Calu3 (cell line): ENCODE results near the gene GAA. TPM values are rescaled to one million over a fixed set of nuclear protein-coding genes. Genes with fewer than 3 reads are reported as not detected.

Experiments
- BruUV-seq: library from RNA; stranded (reverse); fragments of 400-500 nt; replicated peaks from 2 replicates; lab custom pipeline; 2021; lab: Mats Ljungman, UMichigan
- CTCF ChIA-PET: fragments of 300-600 bp; sonication (Branson Sonifier 250); formaldehyde crosslinking; loops from one replicate; lab custom pipeline; 2022; ENCODE audit warnings: antibody characterized with exemption; lab: Charles Lee
- DNase-seq: peaks from one replicate; pipeline ENCODE4 v3.0.0; 2022
- H3K27ac Mint-ChIP-seq: one replicate; pipeline ENCODE4 v1.8.0; 2022; ENCODE audit warnings: mixed read lengths; ENCODE audit not compliant: unreplicated experiment
- H3K27me3 Mint-ChIP-seq: one replicate; pipeline ENCODE4 v1.8.0; 2022; ENCODE audit warnings: mixed read lengths; ENCODE audit not compliant: unreplicated experiment
- H3K36me3 Mint-ChIP-seq: one replicate; pipeline ENCODE4 v1.8.0; 2022; ENCODE audit warnings: mild to moderate bottlenecking, moderate library complexity, mixed read lengths; ENCODE audit not compliant: insufficient read depth, unreplicated experiment
- H3K4me1 Mint-ChIP-seq: one replicate; pipeline ENCODE4 v1.8.0; 2022; ENCODE audit warnings: mild to moderate bottlenecking, low read depth, mixed read lengths; ENCODE audit not compliant: unreplicated experiment
- H3K4me3 Mint-ChIP-seq: one replicate; pipeline ENCODE4 v1.8.0; 2022; ENCODE audit warnings: mild to moderate bottlenecking, low read depth, moderate library complexity, mixed read lengths; ENCODE audit not compliant: unreplicated experiment
- H3K9me3 Mint-ChIP-seq: one replicate; pipeline ENCODE4 v1.8.0; 2022; ENCODE audit warnings: low read depth, mixed read lengths; ENCODE audit not compliant: unreplicated experiment
- intact Hi-C: fragments of 100-400 bp; cut with micrococcal nuclease; formaldehyde crosslinking; loops from one replicate; pipeline ENCODE4 v1.10.0; 2022; ENCODE audit not compliant: unreplicated experiment
- total RNA-seq: library from RNA; stranded (reverse); gene quantifications from 2 replicates; pipeline ENCODE4 v1.2.3, GENCODE V29; 2022
- TF ChIP-seq, protein P1 (sequence below): fragments of 200-600 bp; IDR thresholded peaks from one replicate; pipeline ENCODE4 v1.8.0; 2022; ENCODE audit warnings: antibody characterized with exemption; ENCODE audit not compliant: unreplicated experiment

The GAA gene
- total RNA-seq, 1 experiment from 2014 or later, result 73.1 TPM

DNA sequence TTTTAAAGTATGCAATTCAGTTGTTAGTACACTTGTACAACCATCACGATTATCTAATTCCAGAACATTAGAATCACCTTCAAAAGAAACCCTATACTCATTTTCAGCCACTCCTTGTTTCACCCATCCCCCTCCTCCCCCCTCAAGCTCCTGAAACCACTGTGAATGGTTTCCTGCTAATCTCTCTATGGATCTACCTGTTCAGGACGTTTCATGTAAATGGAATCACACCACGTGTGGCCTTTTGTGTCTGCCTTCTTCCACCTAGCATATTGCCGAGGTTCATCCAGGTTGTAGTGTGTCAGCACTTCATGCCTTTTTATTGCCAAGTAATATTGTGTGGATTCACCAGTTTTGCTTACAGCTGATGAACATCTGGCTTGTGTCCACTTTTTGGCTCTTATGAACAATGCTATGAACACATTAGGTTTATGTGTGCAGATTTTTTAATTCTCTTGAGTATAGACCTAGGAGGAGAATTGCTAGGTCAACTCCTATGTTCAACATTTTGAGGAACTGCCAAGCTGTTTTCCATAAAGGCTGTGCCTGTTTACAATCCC lies 27.7 kb downstream of the GAA start:
- intact Hi-C loops, result no loop called here
- TF ChIP-seq, protein P1, sequence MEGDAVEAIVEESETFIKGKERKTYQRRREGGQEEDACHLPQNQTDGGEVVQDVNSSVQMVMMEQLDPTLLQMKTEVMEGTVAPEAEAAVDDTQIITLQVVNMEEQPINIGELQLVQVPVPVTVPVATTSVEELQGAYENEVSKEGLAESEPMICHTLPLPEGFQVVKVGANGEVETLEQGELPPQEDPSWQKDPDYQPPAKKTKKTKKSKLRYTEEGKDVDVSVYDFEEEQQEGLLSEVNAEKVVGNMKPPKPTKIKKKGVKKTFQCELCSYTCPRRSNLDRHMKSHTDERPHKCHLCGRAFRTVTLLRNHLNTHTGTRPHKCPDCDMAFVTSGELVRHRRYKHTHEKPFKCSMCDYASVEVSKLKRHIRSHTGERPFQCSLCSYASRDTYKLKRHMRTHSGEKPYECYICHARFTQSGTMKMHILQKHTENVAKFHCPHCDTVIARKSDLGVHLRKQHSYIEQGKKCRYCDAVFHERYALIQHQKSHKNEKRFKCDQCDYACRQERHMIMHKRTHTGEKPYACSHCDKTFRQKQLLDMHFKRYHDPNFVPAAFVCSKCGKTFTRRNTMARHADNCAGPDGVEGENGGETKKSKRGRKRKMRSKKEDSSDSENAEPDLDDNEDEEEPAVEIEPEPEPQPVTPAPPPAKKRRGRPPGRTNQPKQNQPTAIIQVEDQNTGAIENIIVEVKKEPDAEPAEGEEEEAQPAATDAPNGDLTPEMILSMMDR, result no peak
- H3K4me3 Mint-ChIP-seq, result no peak overlapping the region
- H3K36me3 Mint-ChIP-seq, result peaks cover 20% of the 10 kb centered on the region
- DNase-seq, result no peak
- peaks cover 8% of the 10 kb centered on the region for H3K4me1 Mint-ChIP-seq
- no peak overlapping the region for H3K27ac Mint-ChIP-seq
- BruUV-seq, result no TSS peak
- H3K9me3 Mint-ChIP-seq, result no peaks in the 10 kb centered on the region
- peaks cover 27% of the 10 kb centered on the region for H3K27me3 Mint-ChIP-seq
- CTCF ChIA-PET, result no interaction called here

- no peak overlapping the region for H3K4me3 Mint-ChIP-seq
- H3K9me3 Mint-ChIP-seq, result no peaks in the 10 kb centered on the region
- H3K27me3 Mint-ChIP-seq, result peaks cover 26% of the 10 kb centered on the region
- BruUV-seq, result no TSS peak
- TF ChIP-seq, protein P1, result no peak
- H3K4me1 Mint-ChIP-seq, result peaks cover 8% of the 10 kb centered on the region
- intact Hi-C loops, result no loop called here
- no peak overlapping the region for H3K27ac Mint-ChIP-seq
- H3K36me3 Mint-ChIP-seq, result peaks cover 35% of the 10 kb centered on the region
- CTCF ChIA-PET, result no interaction called here
- DNase-seq, result no peak
These were observed 29.6 kb downstream of the GAA start for GRCh38 chr17:80130992-80131391.

DNA sequence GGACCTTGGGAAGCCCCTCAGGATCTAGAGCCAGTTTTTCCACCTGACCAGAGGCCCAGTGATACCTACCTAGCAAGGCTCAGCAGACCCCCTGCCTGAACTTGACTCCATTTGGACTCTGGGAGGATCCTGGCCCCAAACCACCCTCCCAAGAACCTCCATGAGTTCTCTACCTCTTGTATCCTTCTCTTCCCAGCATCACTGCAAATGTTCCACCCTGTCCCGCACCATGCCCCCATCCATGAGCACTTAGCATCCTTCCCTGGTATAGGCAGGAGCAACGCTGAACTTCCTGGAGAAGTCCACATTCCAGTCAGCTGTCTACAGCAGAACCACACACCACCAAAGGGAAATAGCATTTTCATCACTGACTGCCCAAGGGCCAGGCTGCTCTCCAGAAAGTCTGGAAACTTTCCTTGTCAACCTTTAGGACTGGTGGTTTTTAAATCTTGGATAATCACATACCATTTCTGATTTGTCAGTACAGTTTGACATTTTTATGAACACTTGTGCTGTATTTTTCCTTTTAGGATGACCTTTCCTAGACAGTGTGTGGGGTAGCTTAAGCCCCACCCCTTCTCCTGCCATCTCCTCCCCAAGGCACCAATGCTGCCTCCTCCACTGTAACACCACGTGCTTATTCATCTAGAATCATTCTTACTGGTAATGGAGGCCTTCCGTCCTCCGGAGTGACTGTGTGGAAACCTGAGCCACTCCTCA lies 31.7 kb downstream of the GAA start:
- Mint-ChIP-seq H3K9me3 (no peaks in the 10 kb centered on the region), H3K36me3 (peaks cover 48% of the 10 kb centered on the region), H3K27me3 (peaks cover 11% of the 10 kb centered on the region), H3K27ac (peak overlapping the region; percentile 12), H3K4me3 (no peak overlapping the region), H3K4me1 (peaks cover 8% of the 10 kb centered on the region)
- BruUV-seq, result no TSS peak
- CTCF ChIA-PET, result no interaction called here
- intact Hi-C loops, result no loop called here
- TF ChIP-seq, protein P1, result no peak
- no peak for DNase-seq

DNA sequence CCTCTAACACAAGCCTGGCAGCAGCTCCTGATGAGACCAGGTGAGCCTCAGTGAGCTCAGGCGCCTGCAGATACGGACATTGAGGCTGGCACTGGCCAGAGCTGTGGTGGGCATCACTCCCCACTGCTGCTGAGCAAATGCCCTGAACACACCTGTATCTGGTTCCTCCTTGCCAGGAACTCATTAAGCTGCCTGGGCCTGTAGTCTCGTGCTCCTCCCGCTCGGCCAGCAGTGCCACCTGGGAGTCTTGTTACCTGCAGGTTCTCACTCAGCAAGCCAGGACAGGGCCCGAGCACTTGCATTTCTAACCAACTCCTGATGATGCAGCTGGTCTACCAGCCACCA lies 32.2 kb downstream of the GAA start:
- no peak for DNase-seq
- intact Hi-C loops, result no loop called here
- CTCF ChIA-PET, result no interaction called here
- TF ChIP-seq, protein P1, result no peak
- BruUV-seq, result no TSS peak
- no peaks in the 10 kb centered on the region for H3K9me3 Mint-ChIP-seq
- H3K27me3 Mint-ChIP-seq, result peaks cover 6% of the 10 kb centered on the region
- no peak overlapping the region for H3K4me3 Mint-ChIP-seq
- peak overlapping the region; percentile 12 for H3K27ac Mint-ChIP-seq
- peaks cover 8% of the 10 kb centered on the region for H3K4me1 Mint-ChIP-seq
- H3K36me3 Mint-ChIP-seq, result peaks cover 53% of the 10 kb centered on the region
